H9 (cell line): Measurements from ENCODE around the gene CCNQ. TPM values are rescaled to one million over a fixed set of nuclear protein-coding genes. Genes with fewer than 3 reads are reported as not detected.

Experiments
- DNase-seq: peaks from one replicate; pipeline ENCODE4 v3.0.0-alpha.2; 2017
- H2AFZ ChIP-seq: one replicate; pipeline ENCODE4 v1.6.1; 2013; ENCODE audit warnings: mild to moderate bottlenecking, low read length, control low read depth, moderate library complexity
- H2AK5ac ChIP-seq: 2 replicates; pipeline ENCODE4 v1.6.1; 2013; ENCODE audit warnings: low read length, control low read depth, mixed read lengths; ENCODE audit not compliant: insufficient read length
- H2BK120ac ChIP-seq: one replicate; pipeline ENCODE4 v1.6.1; 2013; ENCODE audit warnings: low read depth, mild to moderate bottlenecking, low read length, control low read depth, inconsistent platforms; ENCODE audit not compliant: poor library complexity, severe bottlenecking
- H2BK12ac ChIP-seq: 2 replicates; pipeline ENCODE4 v1.6.1; 2013; ENCODE audit warnings: low read length, control low read depth, mixed read lengths, low read depth; ENCODE audit not compliant: insufficient read length
- H2BK15ac ChIP-seq: 2 replicates; pipeline ENCODE4 v1.6.1; 2013; ENCODE audit warnings: low read depth, low read length, control low read depth
- H2BK20ac ChIP-seq: one replicate; pipeline ENCODE4 v1.6.1; 2013; ENCODE audit warnings: low read depth, mild to moderate bottlenecking, low read length, control low read depth, inconsistent platforms; ENCODE audit not compliant: poor library complexity, severe bottlenecking
- H2BK5ac ChIP-seq: 2 replicates; pipeline ENCODE4 v1.6.1; 2013; ENCODE audit warnings: low read length, control low read depth, mixed read lengths; ENCODE audit not compliant: insufficient read length
- H3K14ac ChIP-seq: 2 replicates; pipeline ENCODE4 v1.6.1; 2013; ENCODE audit warnings: low read length, control low read depth; ENCODE audit not compliant: insufficient read depth
- H3K18ac ChIP-seq: 2 replicates; pipeline ENCODE4 v1.6.1; 2013; ENCODE audit warnings: low read depth, mild to moderate bottlenecking, mixed read lengths, low read length, control low read depth; ENCODE audit not compliant: insufficient read length
- H3K23ac ChIP-seq: 2 replicates; pipeline ENCODE4 v1.6.1; 2013; ENCODE audit warnings: low read length, control low read depth, mixed read lengths, low read depth; ENCODE audit not compliant: insufficient read length
- H3K23me2 ChIP-seq: 2 replicates; pipeline ENCODE4 v1.6.1; 2013; ENCODE audit warnings: low read depth, mild to moderate bottlenecking, mixed read lengths, low read length, control low read depth; ENCODE audit not compliant: insufficient read length, poor library complexity, severe bottlenecking
- H3K27ac ChIP-seq: 2 replicates; pipeline ENCODE4 v1.5.1; 2013; ENCODE audit warnings: low read length, control low read depth, mixed read lengths, low read depth; ENCODE audit not compliant: insufficient read length
- H3K27me3 ChIP-seq: 2 replicates; pipeline ENCODE4 v1.6.1; 2013; ENCODE audit warnings: low read length, control low read depth, inconsistent platforms; ENCODE audit not compliant: insufficient read depth
- H3K4ac ChIP-seq: 2 replicates; pipeline ENCODE4 v1.6.1; 2013; ENCODE audit warnings: low read depth, mild to moderate bottlenecking, control low read depth, inconsistent platforms, low read length, moderate library complexity
- H3K4me1 ChIP-seq: 2 replicates; pipeline ENCODE4 v1.6.1; 2013; ENCODE audit warnings: low read length, control low read depth, inconsistent platforms; ENCODE audit not compliant: insufficient read depth
- H3K4me2 ChIP-seq: 2 replicates; pipeline ENCODE4 v1.6.1; 2013; ENCODE audit warnings: low read length, control low read depth, mixed read lengths; ENCODE audit not compliant: insufficient read length, insufficient read depth
- H3K56ac ChIP-seq: 2 replicates; pipeline ENCODE4 v1.6.1; 2013; ENCODE audit warnings: low read depth, mild to moderate bottlenecking, mixed read lengths, low read length, control low read depth; ENCODE audit not compliant: insufficient read length
- H3K79me1 ChIP-seq: 2 replicates; pipeline ENCODE4 v1.6.1; 2013; ENCODE audit warnings: low read depth, mild to moderate bottlenecking, moderate library complexity, low read length, control low read depth, inconsistent platforms; ENCODE audit not compliant: insufficient read depth, poor library complexity, severe bottlenecking
- H3K79me2 ChIP-seq: 2 replicates; pipeline ENCODE4 v1.6.1; 2013; ENCODE audit warnings: low read length, control low read depth, inconsistent platforms; ENCODE audit not compliant: insufficient read depth
- H3K9ac ChIP-seq: 2 replicates; pipeline ENCODE4 v1.6.1; 2013; ENCODE audit warnings: low read length, control low read depth, mixed read lengths; ENCODE audit not compliant: insufficient read length; ENCODE audit errors: extremely low read depth
- H3K9me3 ChIP-seq: one replicate; pipeline ENCODE4 v1.6.1; 2013; ENCODE audit warnings: low read depth, low read length, inconsistent platforms; ENCODE audit not compliant: control insufficient read depth
- H3T11ph ChIP-seq: one replicate; pipeline ENCODE4 v1.6.1; 2013; ENCODE audit warnings: mild to moderate bottlenecking, low read length, control low read depth, inconsistent platforms
- H4K20me1 ChIP-seq: one replicate; pipeline ENCODE4 v1.6.1; 2013; ENCODE audit not compliant: control insufficient read depth, insufficient read length, insufficient read depth
- H4K5ac ChIP-seq: 2 replicates; pipeline ENCODE4 v1.6.1; 2013; ENCODE audit warnings: low read depth, mild to moderate bottlenecking, mixed read lengths, low read length, control low read depth; ENCODE audit not compliant: insufficient read length
- H4K8ac ChIP-seq: replicated peaks from 2 replicates; pipeline ENCODE4 v1.6.1; 2013; ENCODE audit warnings: low read length, control low read depth, mixed read lengths, low read depth; ENCODE audit not compliant: insufficient read length
- H4K91ac ChIP-seq: 2 replicates; pipeline ENCODE4 v1.6.1; 2013; ENCODE audit warnings: low read depth, mild to moderate bottlenecking, moderate library complexity, mixed read lengths, low read length, control low read depth; ENCODE audit not compliant: insufficient read length
- H3K27ac Mint-ChIP-seq, 3 experiments: 2 replicates in 2 of 3; 3 replicates in 1 of 3; pipeline ENCODE4 v1.8.0; 2020 to 2021; ENCODE audit warnings: mixed read lengths in 3 of 3, mild to moderate bottlenecking in 1 of 3, moderate library complexity in 1 of 3
- H3K27me3 Mint-ChIP-seq: 2 replicates; pipeline ENCODE4 v1.8.0; 2021; ENCODE audit warnings: low read depth, mild to moderate bottlenecking, moderate library complexity, mixed read lengths
- H3K36me3 Mint-ChIP-seq, 3 experiments: 2 replicates in 2 of 3; 3 replicates in 1 of 3; pipeline ENCODE4 v1.8.0; 2020 to 2021; ENCODE audit warnings: low read depth in 3 of 3, mixed read lengths in 3 of 3; ENCODE audit not compliant: insufficient read depth in 1 of 3
- H3K4me1 Mint-ChIP-seq, 2 experiments: 2 replicates each; pipeline ENCODE4 v1.8.0; 2020; ENCODE audit warnings: mixed read lengths in 2 of 2
- H3K4me3 Mint-ChIP-seq, 2 experiments: 2 replicates in 1 of 2; 3 replicates in 1 of 2; pipeline ENCODE4 v1.8.0; 2020 to 2021; ENCODE audit warnings: mild to moderate bottlenecking in 2 of 2, mixed read lengths in 2 of 2, moderate library complexity in 1 of 2
- H3K9me3 Mint-ChIP-seq, 2 experiments: 2 replicates in 1 of 2; 3 replicates in 1 of 2; pipeline ENCODE4 v1.8.0; 2020; ENCODE audit warnings: mild to moderate bottlenecking in 2 of 2, mixed read lengths in 2 of 2, moderate library complexity in 1 of 2
- CTCF ChIP-seq: fragments of 200-600 bp; sonication (generic); conservative IDR thresholded peaks from 3 replicates; pipeline ENCODE4 v1.8.0; 2021; ENCODE audit warnings: antibody characterized with exemption, mild to moderate bottlenecking
- WGBS: extraction: QIAGEN DNeasy Blood & Tissue Kit; methylation state at CpG from one replicate; pipeline ENCODE4 v1.1.7; 2013; ENCODE audit warnings: missing lambda C conversion rate, low lambda C conversion rate, mixed read lengths; ENCODE audit not compliant: insufficient read length; ENCODE audit errors: extremely low coverage; 5-methylcytosine and 5-hydroxymethylcytosine counted together
- total RNA-seq: library from RNA; stranded (reverse); gene quantifications from 2 replicates; pipeline ENCODE4 v1.2.1, GENCODE V29; 2021

The CCNQ gene
- total RNA-seq, 1 experiment from 2014 or later = 18.4 TPM

- no peaks in the 10 kb centered on the region for H3K79me1 ChIP-seq
- H4K91ac ChIP-seq = no peak overlapping the region
- no CpG with 5 or more reads among the region's 6 CpGs for WGBS
- H3K36me3 Mint-ChIP-seq = peaks cover 0 to 3% (median 0%) of the 10 kb centered on the region in 3 experiments; a peak in 3 of 7 replicates
- H2AFZ ChIP-seq = no peak overlapping the region
- no peaks in the 10 kb centered on the region for H3K27me3 ChIP-seq
- no peaks in the 10 kb centered on the region for H3K23me2 ChIP-seq
- no peak overlapping the region for H2BK15ac ChIP-seq
- H4K20me1 ChIP-seq = no peaks in the 10 kb centered on the region
- no peak overlapping the region for H3K27ac Mint-ChIP-seq
- no peak overlapping the region for H2BK12ac ChIP-seq
- peaks cover 10 to 25% of the 10 kb centered on the region in 2 experiments for H3K4me1 Mint-ChIP-seq
- no peak overlapping the region for H4K8ac ChIP-seq
- H2BK20ac ChIP-seq = no peak overlapping the region
- peaks cover 49% of the 10 kb centered on the region for H3K9me3 ChIP-seq
- H3K14ac ChIP-seq = no peak overlapping the region
- no peak overlapping the region for H4K5ac ChIP-seq
- no peak overlapping the region for H3K4me3 Mint-ChIP-seq
- DNase-seq = no peak
- H3K18ac ChIP-seq = no peak overlapping the region
- H2BK120ac ChIP-seq = no peak overlapping the region
- no peak overlapping the region for H3K56ac ChIP-seq
- no peak overlapping the region for H2AK5ac ChIP-seq
- no peak overlapping the region for H3K4me2 ChIP-seq
- H3K9ac ChIP-seq = no peak overlapping the region
- H3T11ph ChIP-seq = no peak overlapping the region
- H2BK5ac ChIP-seq = no peak overlapping the region
- H3K9me3 Mint-ChIP-seq = peaks cover 76 to 80% of the 10 kb centered on the region in 2 experiments
- H3K23ac ChIP-seq = no peak overlapping the region
- H3K27ac ChIP-seq = no peak overlapping the region
- peaks cover 22% of the 10 kb centered on the region for H3K27me3 Mint-ChIP-seq
- no peaks in the 10 kb centered on the region for H3K79me2 ChIP-seq
- no peak for TF ChIP-seq CTCF
- H3K4me1 ChIP-seq = no peaks in the 10 kb centered on the region
- H3K4ac ChIP-seq = no peak overlapping the region
Observed at GRCh38 chrX:153576961-153577360, 22.0 kb downstream of the CCNQ start.
